Coronary artery (tissue), 2 donors: ENCODE data around the gene AKAP13.

Experiments used
- DNase-seq: peaks from one replicate; pipeline ENCODE4 v3.0.0-alpha.2; 2017; ENCODE audit warnings: low spot score
- H3K27ac ChIP-seq, 2 donors: fragments of 200-600 bp; sonication (generic); one replicate each; pipeline ENCODE4 v1.5.1; 2016 to 2019
- H3K4me3 ChIP-seq: fragments of 200-600 bp; sonication (generic); 2 replicates; pipeline ENCODE4 v1.5.1; 2016; ENCODE audit warnings: mild to moderate bottlenecking, moderate library complexity
- CTCF ChIP-seq: fragments of 200-600 bp; sonication (generic); IDR thresholded peaks from one replicate; pipeline ENCODE4 v1.5.1; 2019; ENCODE audit warnings: antibody characterized with exemption

The AKAP13 gene

DNA sequence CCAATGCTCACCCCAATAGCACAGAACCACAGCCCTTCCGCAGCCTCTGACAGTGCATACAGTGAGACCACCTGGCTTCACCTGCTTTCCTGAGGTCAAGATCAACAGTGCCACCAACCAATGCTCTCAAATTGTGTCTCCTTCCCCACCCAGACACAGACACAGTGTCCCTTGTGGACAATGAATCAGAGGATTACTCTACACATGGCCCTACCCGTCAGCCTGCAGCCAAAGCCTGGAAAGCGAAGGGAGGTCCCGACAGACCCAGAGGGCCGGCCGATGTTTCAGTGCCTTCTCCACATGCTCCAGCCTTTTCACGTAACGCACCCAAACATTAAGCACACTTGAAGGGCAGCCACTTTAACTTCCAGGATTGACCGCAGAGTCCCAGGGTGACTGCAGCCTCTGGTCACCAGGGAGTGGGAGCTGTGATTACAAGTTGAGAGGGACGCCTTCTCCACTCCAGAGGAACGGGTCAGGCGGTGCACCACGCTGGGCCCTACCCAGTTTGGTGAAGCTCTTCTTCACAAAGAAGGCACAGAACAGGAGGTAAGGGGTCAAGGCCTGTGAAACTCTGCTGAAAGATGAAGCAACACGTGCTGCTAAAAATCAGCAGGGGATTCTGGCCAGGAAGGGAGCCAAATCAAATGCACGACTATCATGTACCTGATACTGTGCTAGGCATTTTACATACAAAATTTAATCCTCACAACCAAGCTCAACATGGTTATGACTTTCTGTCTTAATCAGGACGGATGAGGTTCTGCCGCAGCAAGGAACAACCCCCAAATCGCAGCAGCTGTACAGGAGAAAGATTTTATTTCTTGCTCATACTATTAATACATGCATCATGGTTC lies 397.1 kb downstream of the AKAP13 start:
- Histone ChIP-seq H3K27ac (no peak overlapping the region), H3K4me3 (no peak overlapping the region)
- DNase-seq = no peak
- TF ChIP-seq CTCF = no peak

GRCh38 chr15:85778107-85778776 lies 397.8 kb downstream of the AKAP13 start:
- DNase-seq = no peak
- TF ChIP-seq CTCF = no peak
- Histone ChIP-seq H3K27ac (no peak overlapping the region), H3K4me3 (no peak overlapping the region)

GRCh38 chr15:85779249-85779648 lies 398.8 kb downstream of the AKAP13 start:
- TF ChIP-seq CTCF = no peak
- no peak overlapping the region for H3K4me3 ChIP-seq
- DNase-seq = no peak
- H3K27ac ChIP-seq = no peak overlapping the region

GRCh38 chr15:85780225-85780985 lies 400.0 kb downstream of the AKAP13 start:
- Histone ChIP-seq H3K4me3 (no peak overlapping the region), H3K27ac (no peak overlapping the region)
- no peak for TF ChIP-seq CTCF
- no peak for DNase-seq

- H3K4me3 ChIP-seq = no peak overlapping the region
- H3K27ac ChIP-seq = no peak overlapping the region
- no peak for TF ChIP-seq CTCF
- no peak for DNase-seq
These were observed 400.7 kb downstream of the AKAP13 start for GRCh38 chr15:85781099-85781498.

- Histone ChIP-seq H3K27ac (no peak overlapping the region), H3K4me3 (no peak overlapping the region)
- TF ChIP-seq CTCF = no peak
- DNase-seq = no peak
These were observed 401.7 kb downstream of the AKAP13 start for GRCh38 chr15:85782064-85782463.
